ENCODE measurements around the gene SSTR4. TPM values are rescaled to one million over a fixed set of nuclear protein-coding genes. Genes with fewer than 3 reads are reported as not detected.

SSTR4 gene
- total and polyA plus RNA-seq, 2 of the 13 experiments (the other 11 are each of a cell fraction or from before 2014, with no cell fraction given), result not detected

DNA sequence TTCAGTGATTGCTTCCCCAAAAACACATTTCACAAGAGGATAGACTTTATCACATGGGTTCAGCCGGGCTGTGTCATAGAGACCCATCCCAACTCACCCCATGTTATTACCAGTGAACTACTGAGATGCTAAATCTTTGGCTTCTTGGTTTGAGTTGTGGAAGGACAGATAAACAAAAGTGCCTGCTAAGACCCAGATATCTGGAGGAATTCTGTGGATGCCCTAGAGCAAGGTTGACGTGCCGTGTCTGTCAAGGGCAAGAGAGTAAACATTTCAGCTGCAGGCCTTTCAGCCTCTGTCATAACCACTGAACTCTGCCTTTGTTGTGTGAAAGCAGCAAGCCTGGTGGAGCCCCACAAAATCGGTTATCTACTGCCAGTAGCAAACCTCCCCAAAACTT is 25.5 kb downstream of the SSTR4 start:
- no peak for DNase-seq (ENCODE audit: low spot score)
- 0% methylated on average over 4 of the region's 4 CpGs for WGBS (ENCODE audit: low lambda C conversion rate)
- Histone ChIP-seq H4K20me1 (ENCODE audit: insufficient read depth, low read length) (no peaks in the 10 kb centered on the region), H2AFZ (ENCODE audit: low read length) (no peak overlapping the region), H3K4me3 (replicated peaks in 1 of 3; ENCODE audit: insufficient read depth in 1 of 3, low read depth in 2 of 3, low read length in 3 of 3) (no peak overlapping the region), H3K79me2 (ENCODE audit: insufficient read depth, low read length) (no peaks in the 10 kb centered on the region), H3K27ac (ENCODE audit: extremely low read length, insufficient read depth, low read length) (no peak overlapping the region), H3K4me2 (ENCODE audit: low read depth, low read length) (no peak overlapping the region), H3K9me3 (ENCODE audit: low read length) (no peaks in the 10 kb centered on the region), H3K9ac (ENCODE audit: insufficient read depth, low read depth, low read length) (no peak overlapping the region), H3K4me1 (ENCODE audit: insufficient read depth, low read length) (peaks cover 3% of the 10 kb centered on the region), H3K27me3 (ENCODE audit: control insufficient read depth in 1 of 2, insufficient read depth in 2 of 2, low read length in 2 of 2) (no peaks in the 10 kb centered on the region), H3K36me3 (replicated peaks in 1 of 2; ENCODE audit: control insufficient read depth in 1 of 2, insufficient read depth in 2 of 2, low read length in 2 of 2) (no peaks in the 10 kb centered on the region)
- BruUV-seq (replicated peaks), result no TSS peak
- no peak for ATAC-seq
- ChIA-PET CTCF (ENCODE audit: low intra/inter-chr PET ratio, low total read pairs) (no interaction called here), POLR2A (no interaction called here)
- in situ Hi-C loops (cut with HindIII; ENCODE audit: extremely low pct_ligation_motif_present, low pct_unique_long_range_greater_than_20kb) (no loop called here), intact Hi-C loops (cut with micrococcal nuclease; ENCODE audit: unreplicated experiment) (no loop called here)
- FAIRE-seq, result no peak
- no peak for TF ChIP-seq AKNA (CRISPR knock-in tag; IDR thresholded peaks at IDR 0.05; ENCODE audit: borderline replicate concordance)
- no peak for TF ChIP-seq RBM22 (optimal IDR thresholded peaks at IDR 0.05; ENCODE audit: low read length)
- TF ChIP-seq HOXA5 (CRISPR knock-in tag; IDR thresholded peaks at IDR 0.05), result no peak
- no peak for TF ChIP-seq RELA (CRISPR knock-in tag; IDR thresholded peaks at IDR 0.05)
- TF ChIP-seq ARHGAP35 (CRISPR knock-in tag; IDR thresholded peaks at IDR 0.05; ENCODE audit: borderline replicate concordance), result no peak

All from HepG2 (cell line).